ENCODE data around the gene GNAI3. TPM values are rescaled to one million over a fixed set of nuclear protein-coding genes. Genes with fewer than 3 reads are reported as not detected.

GNAI3 gene
- total RNA-seq, result 1 to 10 TPM; 2.2 to 9.0 (median 6.0) TPM

DNA sequence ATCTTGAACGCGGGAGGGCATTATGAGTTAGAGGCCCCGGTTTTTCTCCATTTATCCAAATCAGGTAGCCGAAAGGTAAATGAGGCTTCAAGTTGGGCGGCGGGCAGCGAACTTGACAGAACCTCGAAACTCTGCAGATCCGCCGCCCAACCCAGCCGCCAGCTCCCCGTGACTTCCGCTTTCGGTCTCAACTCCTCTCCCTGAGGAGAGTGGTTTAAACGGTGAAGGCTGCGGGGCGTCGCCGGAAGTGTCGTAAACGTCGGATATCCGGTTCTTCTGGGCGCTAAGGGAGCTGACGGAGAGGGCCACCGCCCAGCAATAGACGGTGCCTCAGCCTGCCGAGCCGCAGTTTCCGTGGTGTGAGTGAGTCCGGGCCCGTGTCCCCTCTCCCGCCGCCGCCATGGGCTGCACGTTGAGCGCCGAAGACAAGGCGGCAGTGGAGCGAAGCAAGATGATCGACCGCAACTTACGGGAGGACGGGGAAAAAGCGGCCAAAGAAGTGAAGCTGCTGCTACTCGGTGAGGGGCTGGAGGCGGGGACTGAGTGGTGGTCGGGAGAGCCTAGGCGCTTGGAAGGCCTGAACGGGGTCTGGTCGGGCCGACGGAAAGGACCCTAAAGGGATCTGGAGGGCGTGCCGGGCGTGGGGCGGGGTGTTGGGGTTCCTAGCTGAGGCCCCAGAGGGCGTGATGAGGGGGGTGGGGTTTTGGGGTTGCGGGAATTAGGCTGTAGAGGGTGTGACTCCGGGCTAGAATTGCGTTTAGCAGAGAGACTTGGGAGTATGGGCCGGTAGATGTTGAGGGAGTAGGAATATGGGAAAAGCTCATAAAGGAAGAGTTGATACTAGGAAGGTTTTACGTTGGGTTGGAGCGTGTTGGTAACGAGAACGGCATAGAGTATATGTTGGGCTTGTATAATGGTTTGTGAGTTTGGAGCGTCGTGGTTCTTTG is at the start of gene GNAI3:
Gene GNAI3 (plus strand): TSS at position 295 of the 947 bp plus-strand sequence. CDS start 106 bp downstream, at position 401.
- no peaks in the 10 kb centered on the region for H3K36me3 ChIP-seq
- TF ChIP-seq POLR2A (IDR thresholded peaks at IDR 0.05) (peak; percentile 29 to 99 (median 98)), POLR2AphosphoS5 (IDR thresholded peaks at IDR 0.05) (peak; percentile 99 to 100), CTCF (IDR thresholded peaks at IDR 0.05) (no peak), EP300 (IDR thresholded peaks at IDR 0.05) (peak in 2 of 4 donors; percentile 47 to 86)
- 0% methylated on average over 37 to 68 of the region's 68 CpGs for WGBS, 2 donors
- ATAC-seq (ENCODE audit: low FRiP score in 2 of 2) (peak; percentile 99), DNase-seq (peak; percentile 94 to 97)
- H3K27ac ChIP-seq, result peak within 1 kb of the TSS; percentile 94 to 98 (median 98)
- H3K9me3 ChIP-seq, result no peaks in the 10 kb centered on the region
- H3K4me3 ChIP-seq, result peak within 1 kb of the TSS; percentile 72 to 90 (median 81)
- H3K27me3 ChIP-seq, result no peaks in the 10 kb centered on the region
- peaks cover 31 to 35% (median 33%) of the 10 kb centered on the region in 4 donors for H3K4me1 ChIP-seq

DNA sequence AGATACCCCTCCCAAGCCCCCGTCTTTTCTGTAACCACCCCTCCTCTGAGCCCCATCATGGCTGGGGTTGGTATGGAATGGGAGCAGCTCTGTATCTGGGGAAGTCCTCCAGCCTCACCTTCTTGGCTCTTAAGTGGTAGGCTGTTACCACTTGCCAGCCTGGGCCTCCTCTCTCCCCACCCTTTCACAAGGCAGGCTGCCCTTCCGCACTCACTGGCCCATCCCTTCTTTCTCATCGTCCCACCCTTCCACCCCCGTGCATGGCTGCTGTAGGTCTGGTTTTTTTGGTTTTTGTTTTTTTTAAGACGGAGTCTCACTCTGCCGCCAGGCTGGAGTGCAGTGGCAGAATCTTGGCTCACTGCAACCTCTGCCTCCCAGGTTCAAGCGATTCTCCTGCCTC is 49.3 kb upstream of the GNAI3 start:
- Histone ChIP-seq H3K9me3 (no peaks in the 10 kb centered on the region), H3K4me1 (peaks cover 24 to 56% (median 29%) of the 10 kb centered on the region in 4 donors), H3K4me3 (no peak overlapping the region), H3K36me3 (peaks cover 0 to 32% (median 20%) of the 10 kb centered on the region in 4 donors), H3K27ac (peak overlapping the region in 2 of 4 donors; percentile 21 to 35), H3K27me3 (no peaks in the 10 kb centered on the region)
- ATAC-seq (ENCODE audit: low FRiP score in 2 of 2), result peak in 1 of 2 donors; percentile 42
- 74 to 76% methylated on average over 7 of the region's 7 CpGs for WGBS, 2 donors
- TF ChIP-seq POLR2A (IDR thresholded peaks at IDR 0.05) (no peak), CTCF (IDR thresholded peaks at IDR 0.05) (no peak), EP300 (IDR thresholded peaks at IDR 0.05) (no peak), POLR2AphosphoS5 (IDR thresholded peaks at IDR 0.05) (no peak)
- peak in 1 of 2 donors; percentile 39 for DNase-seq

DNA sequence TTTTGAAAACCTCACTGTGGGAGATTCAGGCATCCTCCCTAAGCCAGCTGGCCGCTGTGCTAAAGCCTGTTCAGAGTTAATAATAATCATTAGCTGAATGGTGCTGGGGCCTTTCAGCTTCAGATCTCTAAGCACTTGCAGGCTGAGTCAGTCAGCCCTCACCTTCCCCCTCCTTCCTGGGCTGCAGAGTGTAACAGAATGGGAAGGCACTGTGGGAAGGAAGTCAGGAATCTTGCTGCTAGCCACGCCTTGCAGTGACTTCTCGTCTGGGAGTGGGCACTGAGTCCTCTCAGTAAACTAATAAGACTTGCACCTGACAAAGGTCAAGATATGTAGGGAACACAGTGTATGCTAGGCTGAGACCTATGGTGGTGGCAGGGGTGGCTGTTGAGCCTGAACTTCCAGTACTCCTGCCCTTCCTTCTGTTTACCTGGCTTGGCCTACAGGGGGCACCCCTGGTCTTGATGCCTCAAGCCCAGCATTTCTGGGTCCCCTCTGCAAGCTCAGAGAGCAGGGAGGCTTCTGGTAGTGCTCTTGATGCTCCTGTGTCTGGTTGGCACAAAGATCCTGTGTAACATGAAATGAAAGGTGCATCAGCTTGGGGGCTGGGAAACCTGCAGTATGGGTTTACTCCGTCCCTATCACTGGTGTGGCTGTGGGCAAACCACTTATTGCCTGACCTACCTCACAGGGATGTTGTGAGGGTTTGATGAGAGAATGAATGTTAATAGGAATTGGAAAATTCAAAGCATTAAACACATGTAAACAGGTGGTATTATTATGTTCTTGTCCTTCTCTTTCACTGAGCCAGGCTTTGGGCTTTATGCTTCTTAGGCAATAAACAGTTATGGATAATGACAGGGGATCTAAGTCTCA is 48.5 kb upstream of the GNAI3 start:
- TF ChIP-seq POLR2A (IDR thresholded peaks at IDR 0.05), result no peak
- TF ChIP-seq CTCF (IDR thresholded peaks at IDR 0.05), result peak in 4 of 6 experiments; percentile 24 to 53 (median 39)
- no peaks in the 10 kb centered on the region for H3K9me3 ChIP-seq
- peak overlapping the region in 2 of 4 donors; percentile 21 to 49 for H3K27ac ChIP-seq
- no peak overlapping the region for H3K4me3 ChIP-seq
- ATAC-seq (ENCODE audit: low FRiP score in 2 of 2), result peak; percentile 38 to 72
- WGBS, 2 donors, result 58 to 61% methylated on average over 3 to 4 of the region's 4 CpGs
- H3K4me1 ChIP-seq, result peaks cover 19 to 51% (median 23%) of the 10 kb centered on the region in 4 donors
- DNase-seq, result peak in 1 of 2 donors; percentile 75
- peaks cover 0 to 32% (median 20%) of the 10 kb centered on the region in 4 donors for H3K36me3 ChIP-seq
- H3K27me3 ChIP-seq, result no peaks in the 10 kb centered on the region

GRCh38 chr1:109500941-109501381 is 47.5 kb upstream of the GNAI3 start:
- Histone ChIP-seq H3K4me1 (peaks cover 14 to 47% (median 20%) of the 10 kb centered on the region in 4 donors), H3K9me3 (no peaks in the 10 kb centered on the region), H3K27ac (peak overlapping the region in 1 of 4 donors; percentile 52), H3K36me3 (peaks cover 0 to 27% (median 19%) of the 10 kb centered on the region in 4 donors), H3K4me3 (no peak overlapping the region), H3K27me3 (no peaks in the 10 kb centered on the region)
- no peak for DNase-seq
- WGBS, 2 donors, result 56 to 60% methylated on average over 5 of the region's 5 CpGs
- ATAC-seq (ENCODE audit: low FRiP score in 2 of 2), result no peak
- TF ChIP-seq EP300 (IDR thresholded peaks at IDR 0.05) (no peak), POLR2A (IDR thresholded peaks at IDR 0.05) (no peak), POLR2AphosphoS5 (IDR thresholded peaks at IDR 0.05) (no peak), CTCF (IDR thresholded peaks at IDR 0.05) (no peak)

Data from upper lobe of left lung (tissue), 6 donors.